SK-N-MC (cell line): ENCODE data around the gene ZBTB7C.

Source experiments
- DNase-seq: peaks from one replicate; pipeline ENCODE4 v3.0.0-alpha.2; 2011; ENCODE audit warnings: low read depth, low spot score
- H3K27ac ChIP-seq: fragments of 200-600 bp; sonication (generic); 2 replicates; pipeline ENCODE4 v1.5.1; 2016; ENCODE audit warnings: mixed run types
- H3K36me3 ChIP-seq: fragments of 200-600 bp; sonication (generic); 2 replicates; pipeline ENCODE4 v1.6.1; 2017; ENCODE audit warnings: antibody characterized with exemption, low read length, mixed read lengths; ENCODE audit not compliant: insufficient read depth
- H3K4me3 ChIP-seq: fragments of 200-600 bp; sonication (generic); 2 replicates; pipeline ENCODE4 v1.5.1; 2016
- H3K9ac ChIP-seq: fragments of 200-600 bp; sonication (generic); 2 replicates; pipeline ENCODE4 v1.8.0; 2017; ENCODE audit warnings: mixed run types, mixed read lengths; ENCODE audit not compliant: insufficient read length
- H3K9me3 ChIP-seq: fragments of 200-600 bp; sonication (generic); 2 replicates; pipeline ENCODE4 v1.6.1; 2017; ENCODE audit warnings: low read depth, mild to moderate bottlenecking, antibody characterized with exemption, low read length, moderate library complexity, mixed read lengths
- EZH2 ChIP-seq: fragments of 200-600 bp; sonication (generic); IDR thresholded peaks from one replicate; pipeline ENCODE4 v1.6.1; 2017; ENCODE audit warnings: antibody characterized with exemption
- FOXP2 ChIP-seq: optimal IDR thresholded peaks from 2 replicates; pipeline ENCODE3; 2011; ENCODE audit warnings: mild to moderate bottlenecking, moderate library complexity; ENCODE audit not compliant: insufficient read depth; ENCODE audit errors: extremely low read length, control extremely low read depth
- POLR2AphosphoS5 ChIP-seq: IDR thresholded peaks from 2 replicates; pipeline ENCODE4 v1.6.1; 2012; ENCODE audit warnings: mild to moderate bottlenecking, low read depth, low read length, borderline replicate concordance

The ZBTB7C gene

DNA sequence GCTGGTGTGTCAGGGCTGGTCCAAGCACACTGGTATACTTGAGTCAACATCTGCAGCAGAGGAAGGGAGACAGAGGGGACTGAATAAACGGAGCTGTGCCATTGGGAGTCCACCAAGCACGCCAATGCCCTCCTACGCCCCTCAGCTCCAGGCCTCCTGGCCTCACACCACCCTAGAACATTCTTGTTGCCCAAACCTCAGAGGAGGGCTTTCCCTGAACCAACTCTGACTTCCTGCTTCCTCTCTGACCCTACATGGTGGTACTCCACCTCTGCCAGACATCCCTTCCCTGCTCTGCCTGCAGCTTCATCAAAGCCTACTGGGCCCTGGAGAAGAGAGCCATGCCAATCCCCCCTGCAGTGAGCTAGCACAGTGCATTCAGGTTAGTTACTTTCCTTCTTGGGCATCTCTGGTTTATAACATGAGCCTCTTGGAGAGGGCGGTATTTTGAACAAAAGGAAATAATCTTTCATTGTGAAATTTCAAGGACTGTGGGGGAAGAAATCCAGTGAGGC lies 54.4 kb downstream of the ZBTB7C start:
- Histone ChIP-seq H3K4me3 (no peak overlapping the region), H3K9ac (no peak overlapping the region), H3K27ac (no peak overlapping the region), H3K36me3 (no peaks in the 10 kb centered on the region), H3K9me3 (no peaks in the 10 kb centered on the region)
- no peak for TF ChIP-seq EZH2
- TF ChIP-seq FOXP2, result no peak
- TF ChIP-seq POLR2AphosphoS5, result no peak
- DNase-seq, result no peak

DNA sequence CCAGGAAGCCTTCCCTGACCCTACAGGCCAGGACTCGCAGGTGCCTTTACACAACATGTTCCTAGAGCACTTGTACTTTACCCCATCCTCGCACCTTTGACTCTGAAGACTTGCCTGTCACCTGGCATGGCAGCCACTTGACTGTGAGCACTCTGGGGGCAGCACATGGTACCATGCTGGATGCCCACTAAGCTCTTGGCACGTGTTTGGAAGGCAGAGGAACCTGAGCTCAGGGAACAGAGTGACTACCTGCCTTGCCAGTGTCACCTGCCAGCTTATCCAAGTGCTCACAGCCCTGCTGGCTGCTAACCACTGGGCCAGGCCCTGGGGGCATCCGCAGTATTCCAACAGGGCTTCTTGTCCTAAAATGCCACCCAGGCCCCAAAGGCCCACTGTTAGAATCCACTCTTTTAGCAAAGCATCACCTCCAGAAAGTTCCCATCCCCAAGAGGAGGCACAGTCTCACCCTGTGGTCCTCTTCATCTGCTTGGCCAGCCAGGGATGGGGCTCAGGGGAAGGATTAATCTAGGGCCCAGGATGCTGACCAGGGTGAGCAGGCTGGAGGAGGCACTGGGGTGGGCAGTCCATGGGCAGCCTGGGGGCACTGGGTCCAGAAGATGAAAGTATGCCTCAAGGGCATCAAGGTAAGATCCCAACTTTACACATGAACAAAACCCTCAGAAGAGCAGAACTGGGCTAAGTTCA lies 57.0 kb downstream of the ZBTB7C start:
- no peak overlapping the region for H3K27ac ChIP-seq
- DNase-seq, result no peak
- no peaks in the 10 kb centered on the region for H3K9me3 ChIP-seq
- no peak for TF ChIP-seq FOXP2
- TF ChIP-seq EZH2, result no peak
- TF ChIP-seq POLR2AphosphoS5, result no peak
- H3K9ac ChIP-seq, result no peak overlapping the region
- H3K4me3 ChIP-seq, result no peak overlapping the region
- H3K36me3 ChIP-seq, result no peaks in the 10 kb centered on the region

DNA sequence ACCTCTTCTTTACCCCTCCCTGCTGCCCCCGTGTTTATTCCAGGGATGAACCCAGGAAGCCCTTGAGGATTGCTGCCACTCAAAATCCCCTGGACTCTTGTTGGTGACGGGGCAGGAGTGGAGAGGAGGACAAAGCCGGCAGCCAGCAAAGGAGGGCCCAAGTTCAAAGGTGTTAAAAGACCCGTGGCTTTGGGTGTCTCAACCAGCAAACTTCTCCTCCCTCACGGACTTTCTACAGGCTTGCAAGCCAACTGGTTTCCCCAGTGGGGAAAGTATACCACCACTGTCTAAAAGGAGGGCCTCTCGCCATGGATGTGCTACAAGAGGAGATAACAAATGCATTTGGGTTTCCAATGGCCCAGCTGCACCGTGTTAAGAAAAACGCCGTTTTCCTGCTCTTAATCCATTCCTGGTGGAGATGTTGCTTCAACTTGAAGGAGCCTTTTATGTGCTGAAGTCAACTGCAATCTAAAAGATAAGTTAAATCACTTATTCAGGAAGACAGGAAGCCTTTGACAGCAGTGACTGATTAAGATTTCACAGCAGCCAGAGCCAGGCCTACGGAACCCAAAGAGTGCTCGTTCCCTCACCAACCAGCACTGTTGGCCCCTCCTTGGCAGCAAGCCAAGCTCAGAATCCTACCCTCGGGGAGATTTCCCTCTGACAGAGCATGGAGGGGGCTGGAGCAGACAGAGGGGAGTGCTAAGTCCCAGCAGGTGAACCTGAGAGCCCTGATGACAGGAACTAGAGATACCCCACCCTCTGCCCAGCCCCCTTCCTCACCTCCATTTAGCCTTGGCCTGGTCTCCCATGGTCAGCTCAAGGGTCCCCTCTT lies 57.8 kb downstream of the ZBTB7C start:
- TF ChIP-seq EZH2 (no peak), POLR2AphosphoS5 (peak; percentile 66), FOXP2 (no peak)
- Histone ChIP-seq H3K36me3 (no peaks in the 10 kb centered on the region), H3K27ac (peak overlapping the region; percentile 90), H3K9ac (no peak overlapping the region), H3K4me3 (peak overlapping the region; percentile 68), H3K9me3 (no peaks in the 10 kb centered on the region)
- DNase-seq, result peak; percentile 96

DNA sequence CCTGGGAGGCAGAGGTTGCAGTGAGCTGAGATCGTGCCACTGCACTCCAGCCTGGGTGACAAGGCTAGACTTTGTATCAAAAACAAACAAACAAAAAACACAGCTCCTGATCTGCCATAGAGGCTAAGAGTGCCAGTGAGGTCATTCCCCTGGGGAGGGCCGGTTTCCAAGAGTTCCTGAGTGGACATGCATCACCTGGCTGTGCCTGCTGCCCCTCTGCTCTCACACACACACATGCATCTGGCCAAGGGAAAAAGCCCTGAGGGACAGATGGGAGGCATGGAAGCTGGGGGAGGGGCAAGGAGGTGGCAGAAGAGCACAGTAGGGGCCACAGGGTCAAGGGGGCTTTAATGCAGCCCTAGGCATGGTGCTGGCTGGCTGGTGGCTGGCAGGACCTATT lies 60.4 kb downstream of the ZBTB7C start:
- TF ChIP-seq POLR2AphosphoS5 (no peak), EZH2 (no peak)
- H3K9ac ChIP-seq, result no peak overlapping the region
- H3K27ac ChIP-seq, result no peak overlapping the region
- DNase-seq, result no peak
- no peaks in the 10 kb centered on the region for H3K36me3 ChIP-seq
- H3K9me3 ChIP-seq, result no peaks in the 10 kb centered on the region
- no peak overlapping the region for H3K4me3 ChIP-seq

DNA sequence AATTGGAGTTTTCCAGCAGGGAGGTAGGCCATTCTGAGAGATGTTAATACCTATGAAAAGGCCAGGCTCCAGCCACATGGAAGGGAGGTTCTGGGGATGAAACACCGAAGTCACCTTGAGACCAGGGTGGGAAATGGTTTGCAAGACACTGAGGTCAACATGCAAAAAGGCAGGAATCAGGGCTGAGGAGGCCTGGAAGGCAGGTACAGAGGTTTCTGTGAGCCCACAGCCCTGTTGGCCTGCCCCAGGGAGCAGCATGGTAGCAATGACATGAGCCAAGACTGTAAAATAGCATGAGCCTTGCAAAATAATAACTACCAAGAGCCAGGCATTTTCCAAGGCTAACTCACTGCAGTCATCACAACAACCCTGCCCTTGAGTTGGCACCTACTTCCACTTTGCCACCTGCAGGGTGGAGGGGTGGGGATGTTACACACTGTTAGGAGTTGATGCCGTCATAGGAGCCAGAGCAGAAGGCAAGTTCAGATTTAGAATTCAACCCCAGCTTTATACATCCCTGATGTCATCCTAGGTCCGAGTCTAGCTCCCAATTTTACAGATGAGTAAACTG lies 61.3 kb downstream of the ZBTB7C start:
- H3K36me3 ChIP-seq, result no peaks in the 10 kb centered on the region
- no peaks in the 10 kb centered on the region for H3K9me3 ChIP-seq
- H3K9ac ChIP-seq, result no peak overlapping the region
- no peak overlapping the region for H3K4me3 ChIP-seq
- no peak for DNase-seq
- TF ChIP-seq FOXP2 (no peak), EZH2 (no peak), POLR2AphosphoS5 (no peak)
- H3K27ac ChIP-seq, result no peak overlapping the region

DNA sequence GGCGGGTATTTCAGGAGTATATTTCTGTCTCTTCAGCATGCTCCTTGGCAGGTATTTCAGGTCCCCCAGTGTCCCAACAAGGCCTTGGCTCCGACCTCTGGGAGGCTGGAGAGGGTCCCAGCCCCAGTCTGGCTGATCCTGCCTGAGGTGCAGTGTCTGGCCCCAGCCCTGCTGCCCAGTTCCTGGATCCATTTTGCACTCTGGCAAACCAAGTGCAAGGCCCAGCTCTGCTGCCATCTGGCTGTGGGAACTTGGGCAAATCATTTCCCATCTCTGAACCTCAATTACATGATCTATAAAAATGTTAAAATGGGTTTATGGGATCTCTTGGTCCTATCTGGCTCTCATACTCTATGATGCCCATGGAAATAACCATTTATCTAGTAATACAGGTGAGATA lies 63.6 kb downstream of the ZBTB7C start:
- Histone ChIP-seq H3K9ac (no peak overlapping the region), H3K36me3 (no peaks in the 10 kb centered on the region), H3K4me3 (no peak overlapping the region), H3K9me3 (no peaks in the 10 kb centered on the region), H3K27ac (no peak overlapping the region)
- no peak for DNase-seq
- no peak for TF ChIP-seq EZH2
- TF ChIP-seq POLR2AphosphoS5, result no peak
- no peak for TF ChIP-seq FOXP2

DNA sequence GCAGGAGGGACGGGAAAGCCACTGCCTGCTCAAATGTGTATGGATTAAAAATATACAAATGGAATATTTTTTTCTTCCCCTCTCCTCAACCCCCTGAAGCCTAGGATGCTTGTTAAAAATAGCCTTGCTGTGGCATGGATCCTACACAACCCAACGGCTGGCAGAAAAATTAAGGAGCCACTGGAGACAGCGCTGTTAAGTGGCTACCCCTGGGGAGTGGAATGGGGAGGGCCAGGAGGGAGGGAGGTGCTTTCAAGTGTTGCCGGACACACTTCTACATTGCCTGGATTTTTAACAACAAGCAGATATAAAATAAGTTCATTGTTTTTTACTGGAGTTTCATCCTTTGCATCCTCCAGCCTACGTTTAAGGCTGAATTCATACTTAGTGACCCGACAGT lies 66.6 kb downstream of the ZBTB7C start:
- H3K9ac ChIP-seq, result no peak overlapping the region
- no peak for DNase-seq
- no peaks in the 10 kb centered on the region for H3K36me3 ChIP-seq
- no peak overlapping the region for H3K4me3 ChIP-seq
- no peak overlapping the region for H3K27ac ChIP-seq
- no peaks in the 10 kb centered on the region for H3K9me3 ChIP-seq
- no peak for TF ChIP-seq EZH2
- TF ChIP-seq POLR2AphosphoS5, result no peak

DNA sequence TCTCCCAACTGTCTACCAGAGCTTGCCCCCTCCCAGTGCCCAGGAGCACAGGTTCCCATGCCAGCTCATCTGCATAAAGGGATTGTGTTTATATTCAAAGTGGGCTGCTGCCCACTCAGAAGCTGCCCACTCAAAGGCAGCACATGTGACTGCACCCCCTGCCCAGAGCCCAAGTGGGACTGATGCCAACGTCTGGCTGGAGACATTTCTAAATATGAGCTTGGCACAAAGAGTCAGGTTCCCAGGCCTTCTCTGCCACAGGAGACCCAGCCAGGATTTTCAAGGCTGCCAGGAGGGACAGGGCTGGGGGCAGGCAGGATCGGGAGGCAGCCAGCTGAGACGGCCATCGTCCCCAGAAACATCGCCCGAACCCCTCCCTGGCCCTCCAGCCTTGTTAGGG lies 67.1 kb downstream of the ZBTB7C start:
- no peak overlapping the region for H3K27ac ChIP-seq
- no peak for TF ChIP-seq POLR2AphosphoS5
- no peak for TF ChIP-seq EZH2
- no peak for TF ChIP-seq FOXP2
- no peak overlapping the region for H3K9ac ChIP-seq
- H3K4me3 ChIP-seq, result no peak overlapping the region
- no peaks in the 10 kb centered on the region for H3K36me3 ChIP-seq
- H3K9me3 ChIP-seq, result no peaks in the 10 kb centered on the region
- no peak for DNase-seq

DNA sequence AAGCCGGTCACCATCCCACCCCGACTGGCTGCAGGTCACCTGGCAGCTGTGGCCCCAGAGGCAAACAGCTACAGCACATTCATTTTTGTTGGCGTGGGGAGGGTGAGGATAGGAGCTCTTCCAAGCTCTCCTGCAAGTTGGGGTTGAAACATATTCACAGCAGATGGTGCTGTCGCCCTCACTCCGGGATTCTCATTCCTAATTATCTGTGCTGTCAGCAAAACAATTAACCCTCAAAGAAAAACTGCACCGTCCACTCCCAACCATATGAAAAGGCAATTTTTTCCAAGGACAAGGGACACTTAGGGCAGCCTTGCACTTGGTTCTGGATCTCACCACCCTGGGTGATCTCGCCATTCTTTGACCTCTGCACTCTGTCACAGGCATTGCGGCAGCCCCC lies 68.6 kb downstream of the ZBTB7C start:
- no peak for TF ChIP-seq FOXP2
- TF ChIP-seq POLR2AphosphoS5, result no peak
- no peak for TF ChIP-seq EZH2
- Histone ChIP-seq H3K27ac (no peak overlapping the region), H3K4me3 (no peak overlapping the region), H3K9ac (no peak overlapping the region), H3K36me3 (no peaks in the 10 kb centered on the region), H3K9me3 (no peaks in the 10 kb centered on the region)
- DNase-seq, result no peak
